ENCODE data around the gene SHISA9.

- TF ChIP-seq, protein P1, sequence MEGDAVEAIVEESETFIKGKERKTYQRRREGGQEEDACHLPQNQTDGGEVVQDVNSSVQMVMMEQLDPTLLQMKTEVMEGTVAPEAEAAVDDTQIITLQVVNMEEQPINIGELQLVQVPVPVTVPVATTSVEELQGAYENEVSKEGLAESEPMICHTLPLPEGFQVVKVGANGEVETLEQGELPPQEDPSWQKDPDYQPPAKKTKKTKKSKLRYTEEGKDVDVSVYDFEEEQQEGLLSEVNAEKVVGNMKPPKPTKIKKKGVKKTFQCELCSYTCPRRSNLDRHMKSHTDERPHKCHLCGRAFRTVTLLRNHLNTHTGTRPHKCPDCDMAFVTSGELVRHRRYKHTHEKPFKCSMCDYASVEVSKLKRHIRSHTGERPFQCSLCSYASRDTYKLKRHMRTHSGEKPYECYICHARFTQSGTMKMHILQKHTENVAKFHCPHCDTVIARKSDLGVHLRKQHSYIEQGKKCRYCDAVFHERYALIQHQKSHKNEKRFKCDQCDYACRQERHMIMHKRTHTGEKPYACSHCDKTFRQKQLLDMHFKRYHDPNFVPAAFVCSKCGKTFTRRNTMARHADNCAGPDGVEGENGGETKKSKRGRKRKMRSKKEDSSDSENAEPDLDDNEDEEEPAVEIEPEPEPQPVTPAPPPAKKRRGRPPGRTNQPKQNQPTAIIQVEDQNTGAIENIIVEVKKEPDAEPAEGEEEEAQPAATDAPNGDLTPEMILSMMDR (conservative IDR thresholded peaks at IDR 0.05; ENCODE audit: low read depth, low read length), result no peak
- TF ChIP-seq EZH2phosphoT487 (IDR thresholded peaks at IDR 0.05; ENCODE audit: borderline replicate concordance, low read length) (no peak), EZH2 (IDR thresholded peaks at IDR 0.05; ENCODE audit: low read length, unreplicated experiment) (no peak)
Measured at GRCh38 chr16:13052431-13052830, 151.0 kb downstream of the SHISA9 start.
